Esophagus squamous epithelium (tissue), 4 donors: ENCODE measurements around the gene GGT7.

Experiments
- CTCF ChIP-seq, 6 experiments: fragments of 450-650 bp in 4 of 6; fragments of 200-600 bp in 2 of 6; sonication (generic) in 2 of 6; IDR thresholded peaks; one replicate each; pipeline ENCODE4 v1.5.1; 2016 to 2019; ENCODE audit warnings: antibody characterized with exemption in 6 of 6, mild to moderate bottlenecking in 4 of 6, moderate library complexity in 4 of 6
- POLR2A ChIP-seq, 4 donors: fragments of 450-650 bp; IDR thresholded peaks; one replicate each; pipeline ENCODE4 v1.6.1; 2017; ENCODE audit warnings: antibody characterized with exemption in 4 of 4, mild to moderate bottlenecking in 4 of 4, moderate library complexity in 3 of 4

- TF ChIP-seq POLR2A (IDR thresholded peaks at IDR 0.05) = no peak
- no peak for TF ChIP-seq CTCF (IDR thresholded peaks at IDR 0.05)
These were observed 73.8 kb downstream of the GGT7 start for GRCh38 chr20:34798871-34799270.
